H9 (cell line): ENCODE results near the gene BCAR3. TPM values are rescaled to one million over a fixed set of nuclear protein-coding genes. Genes with fewer than 3 reads are reported as not detected.

ENCODE experiments used
- DNase-seq: peaks from one replicate; pipeline ENCODE4 v3.0.0-alpha.2; 2017
- H2AFZ ChIP-seq: one replicate; pipeline ENCODE4 v1.6.1; 2013; ENCODE audit warnings: mild to moderate bottlenecking, low read length, control low read depth, moderate library complexity
- H2AK5ac ChIP-seq: 2 replicates; pipeline ENCODE4 v1.6.1; 2013; ENCODE audit warnings: low read length, control low read depth, mixed read lengths; ENCODE audit not compliant: insufficient read length
- H2BK120ac ChIP-seq: one replicate; pipeline ENCODE4 v1.6.1; 2013; ENCODE audit warnings: low read depth, mild to moderate bottlenecking, low read length, control low read depth, inconsistent platforms; ENCODE audit not compliant: poor library complexity, severe bottlenecking
- H2BK12ac ChIP-seq: 2 replicates; pipeline ENCODE4 v1.6.1; 2013; ENCODE audit warnings: low read length, control low read depth, mixed read lengths, low read depth; ENCODE audit not compliant: insufficient read length
- H2BK15ac ChIP-seq: 2 replicates; pipeline ENCODE4 v1.6.1; 2013; ENCODE audit warnings: low read depth, low read length, control low read depth
- H2BK20ac ChIP-seq: one replicate; pipeline ENCODE4 v1.6.1; 2013; ENCODE audit warnings: low read depth, mild to moderate bottlenecking, low read length, control low read depth, inconsistent platforms; ENCODE audit not compliant: poor library complexity, severe bottlenecking
- H2BK5ac ChIP-seq: 2 replicates; pipeline ENCODE4 v1.6.1; 2013; ENCODE audit warnings: low read length, control low read depth, mixed read lengths; ENCODE audit not compliant: insufficient read length
- H3K14ac ChIP-seq: 2 replicates; pipeline ENCODE4 v1.6.1; 2013; ENCODE audit warnings: low read length, control low read depth; ENCODE audit not compliant: insufficient read depth
- H3K18ac ChIP-seq: 2 replicates; pipeline ENCODE4 v1.6.1; 2013; ENCODE audit warnings: low read depth, mild to moderate bottlenecking, mixed read lengths, low read length, control low read depth; ENCODE audit not compliant: insufficient read length
- H3K23ac ChIP-seq: 2 replicates; pipeline ENCODE4 v1.6.1; 2013; ENCODE audit warnings: low read length, control low read depth, mixed read lengths, low read depth; ENCODE audit not compliant: insufficient read length
- H3K23me2 ChIP-seq: 2 replicates; pipeline ENCODE4 v1.6.1; 2013; ENCODE audit warnings: low read depth, mild to moderate bottlenecking, mixed read lengths, low read length, control low read depth; ENCODE audit not compliant: insufficient read length, poor library complexity, severe bottlenecking
- H3K27ac ChIP-seq: 2 replicates; pipeline ENCODE4 v1.5.1; 2013; ENCODE audit warnings: low read length, control low read depth, mixed read lengths, low read depth; ENCODE audit not compliant: insufficient read length
- H3K27me3 ChIP-seq: 2 replicates; pipeline ENCODE4 v1.6.1; 2013; ENCODE audit warnings: low read length, control low read depth, inconsistent platforms; ENCODE audit not compliant: insufficient read depth
- H3K4ac ChIP-seq: 2 replicates; pipeline ENCODE4 v1.6.1; 2013; ENCODE audit warnings: low read depth, mild to moderate bottlenecking, control low read depth, inconsistent platforms, low read length, moderate library complexity
- H3K4me1 ChIP-seq: 2 replicates; pipeline ENCODE4 v1.6.1; 2013; ENCODE audit warnings: low read length, control low read depth, inconsistent platforms; ENCODE audit not compliant: insufficient read depth
- H3K4me2 ChIP-seq: 2 replicates; pipeline ENCODE4 v1.6.1; 2013; ENCODE audit warnings: low read length, control low read depth, mixed read lengths; ENCODE audit not compliant: insufficient read length, insufficient read depth
- H3K56ac ChIP-seq: 2 replicates; pipeline ENCODE4 v1.6.1; 2013; ENCODE audit warnings: low read depth, mild to moderate bottlenecking, mixed read lengths, low read length, control low read depth; ENCODE audit not compliant: insufficient read length
- H3K79me1 ChIP-seq: 2 replicates; pipeline ENCODE4 v1.6.1; 2013; ENCODE audit warnings: low read depth, mild to moderate bottlenecking, moderate library complexity, low read length, control low read depth, inconsistent platforms; ENCODE audit not compliant: insufficient read depth, poor library complexity, severe bottlenecking
- H3K79me2 ChIP-seq: 2 replicates; pipeline ENCODE4 v1.6.1; 2013; ENCODE audit warnings: low read length, control low read depth, inconsistent platforms; ENCODE audit not compliant: insufficient read depth
- H3K9ac ChIP-seq: 2 replicates; pipeline ENCODE4 v1.6.1; 2013; ENCODE audit warnings: low read length, control low read depth, mixed read lengths; ENCODE audit not compliant: insufficient read length; ENCODE audit errors: extremely low read depth
- H3K9me3 ChIP-seq: one replicate; pipeline ENCODE4 v1.6.1; 2013; ENCODE audit warnings: low read depth, low read length, inconsistent platforms; ENCODE audit not compliant: control insufficient read depth
- H3T11ph ChIP-seq: one replicate; pipeline ENCODE4 v1.6.1; 2013; ENCODE audit warnings: mild to moderate bottlenecking, low read length, control low read depth, inconsistent platforms
- H4K20me1 ChIP-seq: one replicate; pipeline ENCODE4 v1.6.1; 2013; ENCODE audit not compliant: control insufficient read depth, insufficient read length, insufficient read depth
- H4K5ac ChIP-seq: 2 replicates; pipeline ENCODE4 v1.6.1; 2013; ENCODE audit warnings: low read depth, mild to moderate bottlenecking, mixed read lengths, low read length, control low read depth; ENCODE audit not compliant: insufficient read length
- H4K8ac ChIP-seq: replicated peaks from 2 replicates; pipeline ENCODE4 v1.6.1; 2013; ENCODE audit warnings: low read length, control low read depth, mixed read lengths, low read depth; ENCODE audit not compliant: insufficient read length
- H4K91ac ChIP-seq: 2 replicates; pipeline ENCODE4 v1.6.1; 2013; ENCODE audit warnings: low read depth, mild to moderate bottlenecking, moderate library complexity, mixed read lengths, low read length, control low read depth; ENCODE audit not compliant: insufficient read length
- H3K27ac Mint-ChIP-seq, 3 experiments: 2 replicates in 2 of 3; 3 replicates in 1 of 3; pipeline ENCODE4 v1.8.0; 2020 to 2021; ENCODE audit warnings: mixed read lengths in 3 of 3, mild to moderate bottlenecking in 1 of 3, moderate library complexity in 1 of 3
- H3K27me3 Mint-ChIP-seq: 2 replicates; pipeline ENCODE4 v1.8.0; 2021; ENCODE audit warnings: low read depth, mild to moderate bottlenecking, moderate library complexity, mixed read lengths
- H3K36me3 Mint-ChIP-seq, 3 experiments: 2 replicates in 2 of 3; 3 replicates in 1 of 3; pipeline ENCODE4 v1.8.0; 2020 to 2021; ENCODE audit warnings: low read depth in 3 of 3, mixed read lengths in 3 of 3; ENCODE audit not compliant: insufficient read depth in 1 of 3
- H3K4me1 Mint-ChIP-seq, 2 experiments: 2 replicates each; pipeline ENCODE4 v1.8.0; 2020; ENCODE audit warnings: mixed read lengths in 2 of 2
- H3K4me3 Mint-ChIP-seq, 2 experiments: 2 replicates in 1 of 2; 3 replicates in 1 of 2; pipeline ENCODE4 v1.8.0; 2020 to 2021; ENCODE audit warnings: mild to moderate bottlenecking in 2 of 2, mixed read lengths in 2 of 2, moderate library complexity in 1 of 2
- H3K9me3 Mint-ChIP-seq, 2 experiments: 2 replicates in 1 of 2; 3 replicates in 1 of 2; pipeline ENCODE4 v1.8.0; 2020; ENCODE audit warnings: mild to moderate bottlenecking in 2 of 2, mixed read lengths in 2 of 2, moderate library complexity in 1 of 2
- CTCF ChIP-seq: fragments of 200-600 bp; sonication (generic); conservative IDR thresholded peaks from 3 replicates; pipeline ENCODE4 v1.8.0; 2021; ENCODE audit warnings: antibody characterized with exemption, mild to moderate bottlenecking
- WGBS: extraction: QIAGEN DNeasy Blood & Tissue Kit; methylation state at CpG from one replicate; pipeline ENCODE4 v1.1.7; 2013; ENCODE audit warnings: missing lambda C conversion rate, low lambda C conversion rate, mixed read lengths; ENCODE audit not compliant: insufficient read length; ENCODE audit errors: extremely low coverage; 5-methylcytosine and 5-hydroxymethylcytosine counted together
- total RNA-seq: library from RNA; stranded (reverse); gene quantifications from 2 replicates; pipeline ENCODE4 v1.2.1, GENCODE V29; 2021

The BCAR3 gene
- total RNA-seq, 1 experiment from 2014 or later: 4.9 TPM

- no peaks in the 10 kb centered on the region; a peak in 1 of 7 replicates for H3K36me3 Mint-ChIP-seq
- no peak overlapping the region for H2BK20ac ChIP-seq
- H4K8ac ChIP-seq: no peak overlapping the region
- no peak overlapping the region for H3K14ac ChIP-seq
- H3K23me2 ChIP-seq: no peaks in the 10 kb centered on the region
- H3K27ac ChIP-seq: no peak overlapping the region
- H3K9me3 Mint-ChIP-seq: no peaks in the 10 kb centered on the region; a peak in 1 of 5 replicates
- no peak overlapping the region for H3K18ac ChIP-seq
- no peak overlapping the region for H3K9ac ChIP-seq
- peaks cover 25 to 32% of the 10 kb centered on the region in 2 experiments for H3K4me1 Mint-ChIP-seq
- H4K20me1 ChIP-seq: no peaks in the 10 kb centered on the region
- no peak overlapping the region for H3K4ac ChIP-seq
- H3K56ac ChIP-seq: no peak overlapping the region
- H3K4me1 ChIP-seq: 0 out of 2 replicates have a peak, but pooled peaks cover 5% of the 10 kb centered on the region
- no peak overlapping the region for H2BK12ac ChIP-seq
- no peaks in the 10 kb centered on the region for H3K79me2 ChIP-seq
- no peak overlapping the region for H4K5ac ChIP-seq
- H4K91ac ChIP-seq: no peak overlapping the region
- H3K9me3 ChIP-seq: no peaks in the 10 kb centered on the region
- H2BK5ac ChIP-seq: no peak overlapping the region
- H2AFZ ChIP-seq: no peak overlapping the region
- H2BK15ac ChIP-seq: no peak overlapping the region
- no peaks in the 10 kb centered on the region for H3K27me3 ChIP-seq
- no peak overlapping the region for H3K4me2 ChIP-seq
- no peak overlapping the region for H3K4me3 Mint-ChIP-seq
- WGBS: no CpG with 5 or more reads among the region's 2 CpGs
- no peaks in the 10 kb centered on the region for H3K27me3 Mint-ChIP-seq
- TF ChIP-seq CTCF: no peak
- no peak overlapping the region for H3T11ph ChIP-seq
- no peak overlapping the region; a peak in 1 of 7 replicates for H3K27ac Mint-ChIP-seq
- DNase-seq: no peak
- H3K79me1 ChIP-seq: no peaks in the 10 kb centered on the region
- H2AK5ac ChIP-seq: no peak overlapping the region
- H3K23ac ChIP-seq: no peak overlapping the region
- H2BK120ac ChIP-seq: no peak overlapping the region
Observed at GRCh38 chr1:93600663-93601062, 81.0 kb downstream of the BCAR3 start.
